DMS79 (cell line): Measurements from ENCODE around the gene NAV2.

Experiments
- DNase-seq: peaks from one replicate; lab custom pipeline; 2025; lab: John Stamatoyannopoulos, UW

NAV2 gene

GRCh38 chr11:19687392-19687791 is 25.2 kb upstream of the NAV2 start:
- DNase-seq: no peak

DNA sequence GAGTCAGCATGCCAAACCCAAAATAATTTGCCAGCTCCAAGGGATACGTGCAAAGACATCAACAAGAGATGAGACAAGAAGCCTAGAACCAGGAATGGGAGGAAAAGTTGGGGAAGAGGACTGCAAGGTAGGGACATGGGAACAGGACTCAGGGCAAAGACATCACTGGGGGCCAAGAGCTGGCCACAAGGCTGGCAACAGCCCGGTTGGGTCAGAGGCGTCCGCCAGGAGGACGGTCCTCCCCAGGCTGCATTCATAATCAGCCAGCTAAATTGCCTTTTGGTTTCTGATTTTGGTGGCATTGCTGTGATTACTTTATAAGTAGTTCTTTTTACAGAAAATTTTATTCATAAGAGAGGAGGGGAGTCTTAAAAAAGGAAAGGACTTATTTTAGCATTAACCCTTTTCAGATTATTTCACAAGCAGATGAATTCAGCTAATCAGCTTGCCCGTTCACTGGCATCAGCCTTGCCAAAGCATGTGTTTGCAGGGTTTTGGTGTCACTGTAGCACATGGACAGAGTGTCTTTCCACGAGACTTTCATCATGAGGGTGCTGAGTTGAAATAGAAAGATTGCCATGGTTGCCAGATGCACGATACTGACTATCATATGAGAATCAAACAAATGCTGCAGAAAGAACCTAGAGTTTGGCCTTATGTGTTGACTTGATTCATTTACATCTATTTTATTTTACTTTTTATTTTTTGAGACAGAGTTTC is 23.2 kb upstream of the NAV2 start:
- no peak for DNase-seq

DNA sequence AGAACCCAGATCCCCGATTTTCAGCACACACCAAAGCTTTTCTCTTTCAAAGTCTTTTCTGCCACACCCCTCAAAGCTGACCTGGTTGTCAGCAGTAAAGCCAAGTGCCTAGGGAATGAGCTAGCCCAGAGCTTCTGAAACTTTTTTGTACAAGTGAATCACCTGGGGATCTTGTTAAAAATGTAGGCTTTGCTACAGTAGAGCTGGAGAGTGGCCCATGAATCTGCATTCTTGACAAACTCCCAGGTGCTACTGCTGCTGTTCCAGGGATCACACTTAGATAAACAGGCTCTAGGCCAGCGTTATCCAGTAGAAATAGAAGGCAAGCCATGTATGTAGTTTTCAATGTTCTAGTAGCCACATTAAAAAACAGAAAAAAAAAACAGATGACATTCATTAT is 21.8 kb upstream of the NAV2 start:
- no peak for DNase-seq

GRCh38 chr11:19691815-19692500 is 20.7 kb upstream of the NAV2 start:
- DNase-seq: no peak

- DNase-seq: no peak
These were observed 19.5 kb upstream of the NAV2 start for GRCh38 chr11:19693146-19693545.

DNA sequence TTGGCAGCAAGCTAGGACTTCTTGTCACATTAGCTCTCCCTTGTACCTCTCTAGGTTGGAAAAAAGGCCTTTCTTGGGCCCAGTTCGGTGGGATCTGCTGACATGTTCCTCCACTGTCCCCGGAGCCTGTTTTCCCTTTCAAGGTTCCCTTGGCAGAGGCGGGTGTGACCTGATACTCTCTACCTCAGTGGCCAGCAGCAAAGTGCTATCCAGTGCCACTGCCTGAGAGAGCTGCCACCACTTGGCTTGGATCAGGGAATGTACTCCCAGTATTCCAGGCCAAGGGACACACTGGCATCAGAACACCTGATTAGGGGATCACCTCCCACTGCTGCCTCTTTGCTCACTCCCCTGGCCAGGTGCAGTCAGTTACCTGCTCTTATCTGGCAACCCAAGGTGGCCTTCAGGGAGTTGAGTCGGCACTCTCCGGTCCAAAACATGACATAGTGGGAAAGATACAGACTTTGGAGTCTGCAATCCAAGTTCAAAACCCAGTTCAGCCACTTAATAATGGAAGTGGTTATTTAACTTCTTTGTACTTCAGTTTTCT is 17.8 kb upstream of the NAV2 start:
- DNase-seq: no peak

DNA sequence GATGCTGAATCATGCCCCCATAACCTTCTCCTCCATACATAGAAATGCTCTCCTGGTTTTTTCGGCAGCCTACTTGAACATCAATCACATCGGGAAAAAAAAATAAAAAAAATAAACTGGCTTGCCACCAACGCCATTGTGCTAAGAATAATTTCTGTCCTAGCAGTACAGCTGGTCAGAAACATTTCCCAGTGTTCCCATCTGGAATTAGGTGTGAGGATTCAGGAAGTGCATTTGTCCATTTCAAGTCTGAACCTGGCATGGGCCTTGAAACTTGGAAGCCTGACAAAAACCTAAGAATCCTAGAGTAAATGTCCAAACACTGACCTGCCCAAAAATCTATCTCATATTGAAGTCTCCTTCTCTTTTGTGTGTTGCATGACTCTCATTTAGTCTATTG is 16.6 kb upstream of the NAV2 start:
- no peak for DNase-seq

DNA sequence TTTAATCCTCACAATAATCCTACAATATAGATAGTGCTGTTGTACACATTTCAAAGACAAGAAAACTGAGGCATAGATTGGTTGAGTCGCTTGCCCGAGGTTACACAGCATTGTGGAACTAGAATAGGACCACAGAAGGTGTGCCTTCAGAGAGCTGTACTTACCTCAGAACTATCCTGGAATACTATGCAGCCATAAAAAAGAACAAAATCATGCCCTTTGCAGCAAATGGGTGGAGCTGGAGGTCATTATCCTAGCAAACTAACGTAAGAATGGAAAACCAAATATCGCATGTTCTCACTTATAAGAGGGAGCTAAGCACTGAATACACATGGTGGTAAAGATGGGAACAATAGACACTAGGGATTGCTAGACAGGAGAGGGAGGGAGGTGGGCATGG is 15.7 kb upstream of the NAV2 start:
- DNase-seq: no peak

GRCh38 chr11:19697721-19698121 is 14.9 kb upstream of the NAV2 start:
- DNase-seq: no peak

GRCh38 chr11:19698493-19699292 is 13.9 kb upstream of the NAV2 start:
- no peak for DNase-seq

- DNase-seq: no peak
These were observed 11.2 kb upstream of the NAV2 start for GRCh38 chr11:19701421-19701820.

DNA sequence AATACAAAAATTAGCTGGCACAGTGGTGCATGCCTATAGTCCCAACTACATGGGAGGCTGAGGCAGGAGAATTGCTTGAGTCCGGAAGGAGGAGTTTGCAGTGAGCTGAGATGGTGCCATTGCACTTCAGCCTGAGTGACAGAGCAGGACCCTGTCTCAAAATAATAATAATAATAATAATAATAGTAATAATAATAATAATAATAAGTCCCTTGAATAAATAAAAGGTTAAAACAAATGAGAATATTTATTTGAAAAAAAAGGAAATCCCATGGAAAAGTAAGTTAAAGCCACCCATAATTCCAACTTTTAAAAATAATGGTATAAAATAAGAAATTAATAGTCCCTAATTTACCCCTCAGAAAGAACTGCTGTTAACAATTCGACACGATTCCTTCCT is 10.0 kb upstream of the NAV2 start:
- DNase-seq: no peak

DNA sequence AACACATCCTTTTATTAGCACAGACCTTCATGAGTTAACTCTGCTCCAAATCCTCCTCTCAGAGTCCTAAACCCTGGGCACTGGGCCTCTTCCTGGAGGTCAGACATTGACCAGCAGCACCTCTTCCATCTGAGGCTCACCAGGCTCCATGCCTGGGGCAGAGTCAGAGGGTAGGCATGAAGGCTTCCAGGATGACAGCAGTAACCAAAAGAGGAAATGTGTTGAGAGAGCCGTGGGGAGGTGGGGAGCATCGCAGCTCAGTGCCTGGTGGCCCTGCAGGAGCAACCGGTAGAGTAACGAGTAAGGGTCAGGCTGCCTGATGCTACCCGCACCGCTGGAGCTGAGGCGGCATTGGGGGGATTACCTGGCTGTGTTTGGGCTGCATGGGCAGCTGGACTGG is 9.4 kb upstream of the NAV2 start:
- no peak for DNase-seq

DNA sequence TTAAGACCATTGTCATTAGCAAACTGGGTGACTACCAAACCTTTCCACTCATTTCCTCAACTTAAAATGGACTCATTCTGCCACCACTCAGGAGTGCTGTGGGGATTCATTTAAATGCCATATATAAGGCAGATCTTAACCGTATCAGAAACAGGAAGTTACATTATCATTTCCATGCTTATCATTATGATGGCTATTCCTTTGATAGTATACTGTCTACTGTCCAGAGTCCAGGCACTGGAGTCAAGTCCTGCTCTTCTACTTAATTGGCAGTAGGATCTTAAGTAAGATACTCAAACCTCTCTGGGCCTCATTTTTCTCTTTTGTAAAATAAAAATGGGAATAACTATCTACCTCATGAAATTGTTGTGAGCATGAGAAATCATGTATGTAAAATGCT is 8.4 kb upstream of the NAV2 start:
- DNase-seq: no peak

DNA sequence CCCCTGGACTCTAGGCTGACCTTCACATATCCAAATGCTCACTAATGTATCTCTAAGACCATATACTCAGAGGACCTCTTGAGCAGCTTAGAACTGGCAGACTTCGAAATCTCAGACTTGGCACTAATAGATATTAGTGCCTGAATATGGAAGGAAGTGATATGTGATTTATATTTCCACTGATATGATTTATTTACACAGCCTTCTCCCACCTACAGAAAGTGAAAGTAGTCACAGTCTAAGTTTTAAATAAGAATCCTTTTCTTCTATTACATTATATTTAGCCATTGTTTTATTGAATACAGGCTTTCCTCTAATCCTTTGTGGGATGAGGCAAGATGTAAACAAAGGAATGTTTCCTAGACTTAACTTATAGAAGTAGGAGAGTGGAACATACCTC is 6.7 kb upstream of the NAV2 start:
- DNase-seq: no peak

- DNase-seq: peak; percentile 70
These were observed 741 bp upstream of the NAV2 start for GRCh38 chr11:19711911-19712280.

- no peak for DNase-seq
These were observed 772 bp downstream of the NAV2 start for GRCh38 chr11:19713196-19714021.

DNA sequence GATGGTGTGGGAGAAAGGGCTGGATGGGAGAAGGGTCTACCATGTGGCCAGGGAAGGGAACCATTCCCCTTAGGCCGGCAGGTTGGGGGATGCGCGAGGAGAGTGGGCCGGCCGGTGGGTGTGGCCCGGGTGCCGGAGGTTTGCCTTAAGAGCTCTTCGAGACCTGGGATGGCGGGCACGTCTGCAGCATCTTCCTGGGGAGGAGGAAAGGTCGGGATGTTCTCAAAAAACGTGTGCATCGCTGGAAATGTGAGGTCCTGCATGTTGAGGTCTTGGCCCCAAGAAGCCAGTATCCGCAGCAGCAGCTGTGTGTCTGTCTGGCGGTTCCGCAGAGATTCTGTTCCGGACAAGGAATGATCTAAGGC is 1.4 kb downstream of the NAV2 start:
- DNase-seq: peak; percentile 14

GRCh38 chr11:19714387-19715363 is 2.0 kb downstream of the NAV2 start:
- peak; percentile 69 for DNase-seq

DNA sequence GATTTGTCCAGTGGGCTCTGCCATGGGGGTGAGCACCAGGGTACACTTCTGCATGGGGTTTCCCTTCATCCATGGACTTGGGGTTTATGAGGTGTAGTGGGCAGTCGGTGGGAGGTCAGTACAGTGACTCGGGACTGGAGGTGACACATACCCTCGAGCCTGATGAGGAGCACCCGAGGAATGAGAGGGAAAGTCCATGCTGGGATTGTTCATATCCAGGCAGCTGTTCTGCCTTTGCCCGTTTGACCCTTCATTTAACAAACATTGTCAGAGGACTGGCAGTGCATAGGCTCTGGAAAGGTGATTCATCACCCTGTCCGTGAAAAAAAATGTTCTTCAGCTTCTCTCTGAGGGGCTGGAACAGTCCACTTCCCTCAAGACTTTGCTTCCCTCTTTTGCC is 2.7 kb downstream of the NAV2 start:
- no peak for DNase-seq

- DNase-seq: no peak
These were observed 5.4 kb downstream of the NAV2 start for GRCh38 chr11:19718051-19718450.
